ENCODE data around the gene LAMTOR4.

LAMTOR4 gene

DNA sequence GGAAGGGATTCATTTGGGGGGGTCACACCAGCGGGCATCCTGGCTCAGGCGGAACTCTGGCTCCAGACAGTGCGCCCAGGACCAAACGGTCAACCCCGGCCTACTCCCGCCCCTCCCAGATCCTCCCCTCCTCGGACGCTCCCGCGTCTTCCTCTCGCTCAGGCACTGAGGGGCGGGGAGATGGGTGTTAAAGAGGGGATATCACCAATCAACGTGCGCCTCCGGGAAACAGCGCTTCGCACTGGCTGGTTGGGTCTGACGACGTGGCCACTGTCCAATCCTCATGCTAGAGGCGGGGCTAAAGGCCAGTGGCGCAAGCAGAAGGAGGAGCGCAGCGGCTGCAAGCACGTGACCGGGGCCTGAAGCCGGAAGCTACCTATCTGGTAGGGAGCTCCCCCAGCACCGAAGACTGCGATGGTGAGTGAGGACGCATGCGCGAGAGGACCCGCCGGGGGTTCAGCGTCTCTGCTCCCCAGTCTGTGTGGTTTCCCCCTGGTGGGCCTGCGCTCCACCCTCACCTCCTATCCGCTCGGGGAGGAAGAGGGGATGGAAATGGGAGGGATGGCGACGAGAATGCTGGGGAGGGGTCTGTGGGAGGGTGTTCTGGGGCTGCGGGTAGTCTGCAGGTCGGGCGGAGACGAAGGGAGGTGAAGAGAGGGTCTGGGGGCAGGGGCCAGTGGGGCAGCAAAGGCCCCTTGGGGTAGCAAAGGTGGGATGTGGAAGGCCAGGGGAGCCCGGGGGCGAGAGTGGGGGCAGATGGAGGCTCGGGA lies at the start of gene LAMTOR4:
Gene LAMTOR4, plus strand, starts transcription at position 360 of the 770 bp plus-strand sequence. Its CDS starts 55 bp downstream, at position 415.
- peak; percentile 93 for DNase-seq (ENCODE audit: low read depth)

DNA sequence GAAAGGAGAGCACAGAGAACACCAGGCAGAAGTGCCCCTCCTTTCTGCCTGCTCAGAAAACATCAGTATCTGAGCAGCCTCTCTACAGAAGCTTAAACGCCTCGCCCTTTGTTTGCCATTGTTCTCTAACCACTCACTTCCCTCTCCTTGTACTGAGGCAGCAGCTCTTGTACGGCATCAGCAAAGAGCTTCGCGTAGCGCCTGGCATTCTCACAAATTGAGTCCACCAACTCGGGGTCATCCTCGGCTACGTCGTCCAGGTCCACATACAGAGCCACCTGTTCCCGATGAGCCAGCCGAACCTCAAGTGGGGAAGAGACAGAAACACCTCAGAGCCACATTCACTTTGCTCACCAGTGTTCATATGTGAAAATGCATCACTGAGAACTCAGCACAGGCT lies 49.3 kb upstream of the LAMTOR4 start:
- DNase-seq (ENCODE audit: low read depth), result no peak

DNA sequence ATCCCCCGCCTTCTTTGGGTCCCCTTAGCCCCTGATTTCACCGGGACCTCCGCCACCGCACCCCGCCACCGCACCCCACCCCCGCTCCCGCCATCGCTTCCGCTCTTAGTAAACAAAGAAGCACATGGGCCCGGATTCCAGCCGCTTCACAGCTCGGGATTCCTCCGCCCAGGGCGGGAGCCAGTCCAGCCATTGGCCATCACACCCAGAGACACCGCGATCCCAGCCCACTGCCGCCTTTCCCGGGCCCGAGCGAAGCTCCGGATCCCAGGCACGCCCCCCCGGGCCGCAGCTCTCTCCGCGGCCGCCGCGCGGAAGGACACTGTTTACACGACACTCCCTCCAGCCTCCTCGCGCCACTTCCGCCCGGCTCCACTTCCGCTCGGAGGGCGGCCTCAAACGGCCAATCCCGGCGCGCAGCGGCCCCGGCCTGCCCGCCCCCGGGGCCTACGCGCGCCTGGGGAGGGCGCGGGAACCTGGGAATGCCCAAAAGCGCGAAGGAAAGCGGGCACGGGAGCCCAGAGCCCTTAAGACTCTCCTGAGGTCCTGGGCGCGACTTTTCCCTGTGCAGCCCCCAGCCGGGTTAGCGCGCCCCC lies 48.2 kb upstream of the LAMTOR4 start:
- DNase-seq (ENCODE audit: low read depth), result peak; percentile 64

DNA sequence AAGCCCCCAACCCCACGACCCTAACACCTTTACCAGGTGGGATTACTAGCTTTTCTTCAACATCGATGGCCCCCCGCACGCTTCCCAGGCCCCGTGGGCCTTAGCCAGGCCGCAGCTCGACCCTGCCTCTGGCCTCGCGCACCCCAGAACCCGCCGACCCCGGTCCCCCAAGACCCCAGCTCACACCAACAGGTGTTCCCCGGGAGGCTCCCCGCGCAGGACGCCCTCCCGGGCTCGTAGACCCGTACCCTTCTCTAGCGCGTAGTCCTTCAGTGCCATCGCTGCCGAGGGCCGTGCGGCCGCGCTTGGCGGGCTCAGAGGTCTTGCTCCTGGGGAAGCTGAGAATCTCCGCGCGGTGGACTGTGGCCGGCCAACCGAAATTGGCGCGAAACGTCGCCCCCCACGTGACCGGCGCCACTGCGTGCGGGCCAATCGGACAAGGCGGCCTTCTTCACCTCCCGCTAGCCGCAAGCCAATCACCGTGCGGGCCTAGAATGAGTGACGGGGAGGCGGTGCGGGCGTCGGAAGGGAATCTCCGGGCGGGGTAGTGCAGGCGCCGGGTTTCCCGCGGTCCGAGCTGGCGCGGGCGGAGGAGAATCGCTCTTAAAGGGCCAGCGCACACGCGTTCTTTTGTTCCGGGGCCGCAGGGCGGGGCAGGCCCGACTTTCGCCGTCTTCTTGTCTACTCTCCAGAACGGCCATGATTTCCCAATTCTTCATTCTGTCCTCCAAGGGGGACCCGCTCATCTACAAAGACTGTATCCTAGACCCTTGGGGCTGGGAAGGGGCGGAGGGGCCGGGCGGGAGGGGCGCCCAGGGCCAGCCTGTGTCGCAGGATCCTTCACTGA lies 47.5 kb upstream of the LAMTOR4 start, which contains the start of the genes AP4M1 and MCM7:
Gene AP4M1, plus strand, starts transcription at position 628 of the 847 bp plus-strand sequence. Its CDS starts 72 bp downstream, at position 700.
Gene MCM7, minus strand, starts transcription at position 382 of the 847 bp plus-strand sequence. Its CDS starts 103 bp downstream, at position 279.
- peak; percentile 74 for DNase-seq (ENCODE audit: low read depth)

DNA sequence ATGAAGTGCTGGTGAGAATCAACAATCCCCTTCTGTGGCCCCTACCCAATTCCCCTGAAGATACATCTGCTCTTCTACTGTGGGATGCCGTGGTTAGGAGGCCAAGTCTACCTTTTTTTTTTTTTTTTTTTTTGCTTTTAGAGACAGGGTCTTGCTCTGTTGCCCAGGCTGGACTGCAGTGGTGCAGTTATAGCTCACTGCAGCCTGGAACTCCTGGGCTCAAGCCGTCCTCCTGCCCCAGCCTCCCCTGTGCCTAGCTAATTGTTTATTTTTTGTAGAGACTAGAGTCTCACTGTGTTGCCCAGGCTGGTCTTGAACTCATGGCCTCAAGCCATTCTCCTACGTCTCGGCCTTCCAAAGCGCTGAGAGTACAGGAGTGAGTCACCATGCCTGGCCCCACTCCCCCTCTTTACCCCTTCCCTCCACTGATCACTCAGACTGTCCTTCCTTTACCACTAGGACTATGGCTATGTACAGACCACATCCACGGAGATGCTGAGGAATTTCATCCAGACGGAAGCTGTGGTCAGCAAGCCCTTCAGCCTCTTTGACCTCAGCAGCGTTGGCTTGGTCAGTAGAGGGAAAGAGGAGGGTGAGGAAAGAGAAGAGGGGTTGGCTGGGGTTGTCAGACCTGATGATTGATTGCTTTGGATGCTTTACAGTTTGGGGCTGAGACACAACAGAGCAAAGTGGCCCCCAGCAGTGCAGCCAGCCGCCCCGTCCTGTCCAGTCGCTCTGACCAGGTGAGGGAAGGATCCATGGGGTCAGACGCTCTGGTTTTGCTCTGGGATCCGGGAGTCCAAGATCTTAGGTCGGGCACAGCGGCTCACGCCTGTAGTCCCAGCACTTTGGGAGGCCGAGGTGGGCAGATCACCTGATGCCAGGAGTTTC lies 45.5 kb upstream of the LAMTOR4 start:
- DNase-seq (ENCODE audit: low read depth), result no peak

DNA sequence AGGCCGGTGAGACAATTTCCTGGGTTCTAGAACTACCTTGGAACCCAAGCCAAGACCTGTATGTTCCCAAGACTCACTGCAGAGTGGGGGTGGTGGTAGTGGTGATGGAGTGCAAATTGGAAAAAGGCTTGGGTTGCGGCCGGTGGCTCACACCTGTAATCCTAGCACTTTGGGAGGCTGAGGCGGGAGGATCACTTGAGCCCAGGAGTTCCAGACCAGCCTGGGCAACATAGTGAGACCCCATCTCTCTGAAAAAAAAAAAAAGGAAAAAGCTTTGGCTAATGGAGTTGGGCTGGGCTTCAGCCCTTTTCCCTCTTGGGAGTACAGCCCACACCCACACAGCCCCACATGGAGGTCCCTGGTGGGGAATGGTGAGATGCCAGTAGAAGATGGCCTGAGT lies 43.2 kb upstream of the LAMTOR4 start:
- no peak for DNase-seq (ENCODE audit: low read depth)

DNA sequence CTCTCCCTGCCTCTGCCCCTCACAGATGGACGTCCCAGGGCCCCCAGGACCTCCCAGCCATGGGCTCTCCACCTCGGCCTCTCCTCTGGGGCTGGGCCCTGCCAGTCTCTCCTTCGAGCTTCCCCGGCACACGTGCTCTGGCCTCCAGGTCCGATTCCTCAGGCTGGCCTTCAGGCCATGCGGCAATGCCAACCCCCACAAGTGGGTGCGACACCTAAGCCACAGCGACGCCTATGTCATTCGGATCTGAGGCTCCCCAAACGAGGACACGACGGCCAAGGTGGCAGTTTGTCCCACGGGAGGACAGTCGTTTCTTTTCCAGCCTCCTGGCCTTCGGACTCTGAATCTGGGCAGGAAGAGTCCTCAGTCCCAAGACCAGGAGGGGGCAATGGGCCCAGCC lies 42.1 kb upstream of the LAMTOR4 start:
- DNase-seq (ENCODE audit: low read depth), result no peak

DNA sequence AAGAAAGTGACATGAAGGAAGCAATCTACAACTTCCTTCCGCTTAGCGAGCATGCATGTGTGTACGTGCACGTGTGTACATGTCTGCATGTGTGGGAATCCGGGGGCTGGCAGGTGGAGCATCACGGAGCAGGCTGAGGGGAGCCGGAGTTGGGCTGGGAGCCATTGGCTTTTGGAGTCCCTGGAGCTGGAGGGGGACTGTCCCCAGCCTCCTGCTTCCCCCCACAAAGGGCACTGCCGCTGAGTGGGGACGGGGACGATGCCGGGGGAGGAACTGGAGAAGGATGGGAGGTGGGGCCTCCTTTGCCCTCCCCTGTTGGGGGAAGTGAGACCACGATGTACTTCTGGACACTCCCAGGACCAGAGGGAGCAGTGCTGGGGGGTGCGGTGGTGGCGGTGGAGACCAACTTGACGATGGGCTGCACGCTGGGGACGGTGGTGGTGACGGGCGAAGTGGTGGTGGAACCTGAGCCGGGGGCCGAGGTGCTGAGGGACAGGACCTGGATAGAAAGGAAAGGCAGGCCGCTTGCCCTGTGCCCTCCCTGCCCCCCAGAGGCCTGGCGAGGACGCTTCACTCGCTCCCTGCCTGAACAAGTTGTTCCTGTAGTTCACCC lies 41.5 kb upstream of the LAMTOR4 start:
- DNase-seq (ENCODE audit: low read depth), result no peak

DNA sequence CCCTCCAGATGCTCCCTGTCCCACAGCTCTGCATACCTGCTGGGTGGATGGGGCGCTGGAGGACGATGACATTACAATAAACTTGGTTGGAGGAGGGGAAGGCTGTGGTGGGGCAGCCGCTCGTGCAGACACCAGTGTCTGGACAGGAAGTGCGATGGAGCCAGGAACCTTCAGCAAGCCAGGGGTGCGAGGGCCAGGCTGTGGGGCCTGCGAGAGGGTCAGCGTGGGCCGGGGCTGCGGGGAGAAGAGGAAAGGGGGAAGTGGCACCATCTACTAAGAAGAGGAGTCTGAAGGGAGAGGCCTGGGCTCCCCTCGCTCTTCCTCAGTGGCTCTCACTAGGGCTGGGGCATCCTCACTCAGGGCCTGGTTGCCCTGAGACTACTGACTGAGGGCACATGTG lies 40.8 kb upstream of the LAMTOR4 start:
- DNase-seq (ENCODE audit: low read depth), result no peak

DNA sequence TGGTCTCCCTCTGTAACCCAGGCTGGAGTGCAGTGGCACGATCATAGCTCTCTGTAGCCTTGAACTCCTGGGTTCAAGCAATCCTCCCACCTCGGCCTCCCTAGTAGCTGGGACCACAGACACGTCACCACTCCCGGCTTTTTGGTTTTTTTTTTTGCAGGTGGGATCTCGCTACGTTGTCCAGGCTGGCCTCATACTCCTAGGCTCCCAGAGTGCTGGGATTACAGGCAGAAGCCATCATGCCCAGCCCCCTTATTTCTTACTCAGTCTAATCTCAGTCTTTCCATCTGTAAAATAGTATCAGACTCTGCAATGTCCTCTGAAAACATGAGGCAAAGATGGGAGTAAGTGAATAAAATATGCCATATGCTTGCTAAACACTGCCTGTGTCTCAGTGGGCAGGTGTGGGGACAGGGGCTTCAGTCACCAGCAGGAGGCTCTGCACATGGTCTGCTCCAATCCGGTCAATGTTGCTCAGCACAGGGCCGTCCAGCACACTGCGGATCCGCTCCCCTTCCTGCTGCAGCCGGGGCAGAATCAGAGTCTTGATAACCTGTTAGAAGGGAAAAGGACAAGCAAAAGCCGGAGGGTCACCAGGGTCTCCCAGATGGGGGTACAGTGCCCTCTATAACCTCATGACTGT lies 39.1 kb upstream of the LAMTOR4 start:
- no peak for DNase-seq (ENCODE audit: low read depth)

DNA sequence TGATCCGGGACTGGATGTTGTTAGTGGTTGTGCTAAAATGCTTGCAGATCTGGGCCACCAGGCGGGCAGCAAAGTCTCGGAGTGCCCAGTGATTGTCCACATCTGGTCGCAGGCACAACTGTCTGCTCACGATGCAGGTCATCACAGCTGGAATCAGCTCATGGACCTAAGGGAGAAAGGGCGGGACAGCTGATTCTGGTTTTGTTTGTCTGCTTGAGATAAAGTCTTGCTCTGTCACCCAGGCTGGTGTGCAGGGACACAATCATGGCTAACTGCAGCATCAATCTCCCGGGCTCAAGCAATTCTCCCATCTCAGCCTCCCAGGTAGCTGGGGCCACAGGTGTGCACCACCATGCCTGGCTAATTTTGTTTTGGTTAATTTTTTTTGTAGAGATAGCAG lies 37.6 kb upstream of the LAMTOR4 start:
- no peak for DNase-seq (ENCODE audit: low read depth)

DNA sequence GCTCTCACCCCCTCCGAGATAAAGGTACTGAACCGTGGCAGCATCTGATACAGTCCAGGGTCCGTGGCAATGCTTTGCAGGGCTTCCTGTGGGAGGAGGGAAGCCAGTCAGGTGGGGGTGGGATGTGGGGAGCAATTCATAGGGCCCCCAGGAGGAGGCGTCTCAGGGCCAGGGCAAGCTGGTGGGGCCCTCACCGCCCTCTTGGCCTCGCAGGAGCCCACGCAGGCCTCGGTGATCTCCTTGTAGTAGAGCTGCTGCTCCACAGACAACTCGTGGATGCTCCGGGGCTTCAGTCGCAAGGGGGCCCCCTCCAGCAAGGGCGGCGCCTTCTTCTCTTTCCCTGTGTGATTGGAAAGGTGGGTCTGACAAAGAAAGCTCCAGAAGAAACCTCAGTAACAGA lies 36.8 kb upstream of the LAMTOR4 start:
- no peak for DNase-seq (ENCODE audit: low read depth)

DNA sequence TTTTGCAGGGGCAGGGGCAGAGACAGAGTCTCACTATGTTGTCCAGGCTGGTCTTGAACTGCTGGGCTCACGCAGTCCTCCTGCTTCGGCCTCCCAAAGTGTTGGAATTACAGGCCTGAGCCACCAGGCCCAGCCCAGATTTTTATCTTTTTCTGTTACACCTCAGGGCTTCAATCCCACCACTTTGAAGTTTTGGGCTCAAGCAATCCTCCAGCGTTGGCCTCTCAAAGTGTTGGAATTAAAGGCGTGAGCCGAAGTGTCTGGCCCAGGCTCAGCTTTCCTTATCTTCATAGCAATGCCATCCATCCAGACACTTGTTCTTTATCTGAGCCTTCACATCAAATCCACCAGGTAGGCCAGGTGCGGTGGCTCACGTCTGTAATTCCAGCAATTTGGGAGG lies 33.7 kb upstream of the LAMTOR4 start:
- no peak for DNase-seq (ENCODE audit: low read depth)

DNA sequence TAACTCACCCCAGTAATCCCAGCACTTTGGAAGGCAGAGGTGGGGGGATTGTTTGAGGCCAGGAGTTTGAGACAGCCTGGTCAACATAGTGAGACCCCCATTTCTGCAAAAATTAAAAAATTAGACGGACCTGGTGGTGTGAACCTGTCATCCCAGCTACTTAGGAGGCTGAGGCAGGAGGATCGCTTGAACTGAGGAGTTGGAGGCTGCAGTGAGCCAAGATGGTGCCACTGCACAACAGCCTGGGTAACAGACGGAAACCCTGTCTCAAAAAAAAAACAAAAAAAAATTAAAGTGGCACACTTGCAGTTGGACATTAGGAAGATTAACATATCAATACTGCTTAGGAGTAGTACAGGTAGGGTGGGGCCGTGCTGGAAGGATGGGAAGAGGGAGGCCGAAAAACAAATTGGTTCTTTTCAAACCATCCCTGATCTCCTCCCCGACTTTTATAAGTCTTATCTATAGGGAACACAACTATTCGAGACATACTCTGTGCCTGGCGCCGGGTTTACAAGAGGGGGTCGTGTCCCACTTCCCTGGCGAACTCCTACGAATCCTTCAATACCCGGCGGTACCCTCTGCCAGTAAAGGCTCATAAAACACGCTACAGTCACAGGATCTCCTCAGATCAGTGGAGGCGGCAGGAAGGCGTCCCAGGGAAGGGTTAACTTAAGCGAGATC lies 30.2 kb upstream of the LAMTOR4 start:
- DNase-seq (ENCODE audit: low read depth), result no peak

DNA sequence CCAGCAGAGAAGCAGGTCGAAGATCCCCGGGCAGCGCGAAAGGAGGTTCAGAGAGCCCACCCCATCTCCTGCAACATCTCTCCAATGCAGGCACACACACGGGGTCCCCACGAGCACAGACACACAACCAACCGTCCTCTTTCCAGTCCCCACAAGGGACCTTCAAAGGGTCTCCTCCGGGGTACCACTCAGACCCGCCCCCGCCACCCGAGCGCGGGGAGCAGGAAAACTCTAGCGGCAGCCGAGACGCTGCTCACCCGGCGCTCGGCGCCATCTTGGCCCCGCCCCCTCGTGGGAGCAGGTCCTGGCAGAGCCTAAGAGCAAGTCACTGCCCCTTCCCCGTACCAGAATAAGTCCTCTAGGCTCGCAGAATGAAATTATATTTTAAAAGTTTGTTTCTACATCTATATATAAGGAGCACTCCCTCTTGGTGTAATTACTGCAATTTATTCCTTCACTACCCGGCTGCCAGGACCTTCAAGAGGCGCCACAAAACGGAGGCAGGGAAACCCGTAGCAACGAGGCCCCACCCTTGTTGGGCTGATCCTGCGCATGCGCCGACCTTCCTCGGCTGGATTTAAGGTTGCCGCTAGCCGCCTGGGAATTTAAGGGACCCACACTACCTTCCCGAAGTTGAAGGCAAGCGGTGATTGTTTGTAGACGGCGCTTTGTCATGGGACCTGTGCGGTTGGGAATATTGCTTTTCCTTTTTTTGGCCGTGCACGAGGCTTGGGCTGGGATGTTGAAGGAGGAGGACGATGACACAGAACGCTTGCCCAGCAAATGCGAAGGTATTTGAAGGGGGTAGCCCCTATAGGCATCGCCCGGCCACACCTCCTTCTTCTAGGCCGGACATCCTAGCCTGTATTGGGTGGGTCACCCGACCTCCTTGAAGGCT lies 29.4 kb upstream of the LAMTOR4 start, which contains the start of the genes CNPY4 and TAF6:
Gene CNPY4, plus strand, starts transcription at position 563 of the 898 bp plus-strand sequence. Its CDS starts 111 bp downstream, at position 674.
Gene TAF6, minus strand, starts transcription at position 287 of the 898 bp plus-strand sequence. CDS start 5,149 bp downstream, outside the sequence.
- peak; percentile 86 for DNase-seq (ENCODE audit: low read depth)

DNA sequence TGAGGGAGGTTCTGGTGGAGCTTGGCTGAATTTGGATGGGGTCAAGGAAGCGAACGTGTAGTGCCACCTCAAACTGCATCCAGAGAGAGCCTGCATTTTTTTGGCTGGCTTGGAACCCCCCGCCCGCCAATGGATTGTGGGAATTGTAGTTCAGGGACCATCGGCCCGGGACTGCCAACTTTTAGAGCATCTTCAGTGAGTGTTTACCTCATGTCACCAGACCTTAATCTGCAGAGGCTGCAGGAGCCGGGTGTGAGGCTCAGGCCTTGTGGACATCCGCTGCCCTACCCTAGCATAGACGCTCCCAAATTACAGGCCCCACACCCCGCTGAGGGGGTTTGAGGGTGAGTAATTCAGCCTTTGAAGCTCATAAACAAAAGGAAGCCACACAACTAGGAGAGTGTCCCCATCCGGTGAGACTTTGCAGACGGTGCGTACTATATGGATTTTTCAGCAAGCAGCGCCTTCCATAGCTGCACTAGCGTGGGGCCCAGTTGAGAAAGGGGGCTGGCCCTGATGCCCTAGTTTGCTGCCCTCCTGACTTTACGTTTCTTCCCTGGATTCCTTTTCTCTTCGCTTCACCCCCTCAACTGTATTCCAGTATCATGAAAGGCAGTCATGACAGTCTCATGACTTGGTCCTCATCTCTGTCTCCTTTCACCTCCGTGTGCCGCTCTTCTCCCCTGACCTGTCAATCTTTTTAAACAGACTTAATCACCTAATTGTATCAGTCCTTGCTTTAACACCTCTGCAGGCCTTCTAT lies 28.6 kb upstream of the LAMTOR4 start:
- DNase-seq (ENCODE audit: low read depth), result no peak

DNA sequence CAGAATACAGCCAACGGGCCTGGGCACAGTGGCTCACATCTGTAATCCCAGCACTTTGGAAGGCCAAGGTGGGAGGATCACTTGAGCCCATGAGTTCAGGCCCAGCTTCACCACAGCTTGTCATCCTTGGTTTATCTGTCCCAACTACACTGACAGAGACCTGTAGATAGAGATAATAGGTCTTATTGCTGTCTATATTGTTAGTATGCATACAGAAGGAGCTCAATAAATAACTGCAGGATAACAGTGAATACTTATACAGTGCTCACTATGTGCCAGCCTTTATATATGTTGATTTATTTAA lies 28.0 kb upstream of the LAMTOR4 start:
- DNase-seq (ENCODE audit: low read depth), result no peak

DNA sequence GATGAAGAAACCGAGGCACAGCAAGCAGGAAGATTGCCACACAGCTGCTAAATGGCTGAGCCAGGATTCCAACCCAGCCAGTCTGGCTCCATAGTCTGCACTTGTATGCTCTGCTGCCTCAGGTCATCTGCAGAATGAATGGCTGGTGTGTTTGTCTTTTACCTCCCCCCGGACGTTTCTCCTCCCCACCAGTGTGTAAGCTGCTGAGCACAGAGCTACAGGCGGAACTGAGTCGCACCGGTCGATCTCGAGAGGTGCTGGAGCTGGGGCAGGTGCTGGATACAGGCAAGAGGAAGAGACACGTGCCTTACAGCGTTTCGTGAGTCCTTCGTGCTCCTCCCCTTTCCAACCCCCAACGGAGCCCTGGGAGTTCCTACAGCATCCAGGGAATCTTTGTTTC lies 26.7 kb upstream of the LAMTOR4 start:
- no peak for DNase-seq (ENCODE audit: low read depth)
